HG03460 (cell line): ENCODE measurements around the gene PANK4.
"Not testable (repeated sequence)": the region's sequence is repeated elsewhere in the genome, so short reads cannot be mapped to it uniquely, and the experiment has no call there.

Source experiments
- ATAC-seq: cut with Tn5 transposase; IDR thresholded peaks from one replicate; pipeline ENCODE4 v1.9.1; 2021; ENCODE audit not compliant: unreplicated experiment

The PANK4 gene

GRCh38 chr1:2525920-2526823 is at the start of gene PANK4:
Gene PANK4 (minus strand): TSS chr1:2526596. CDS start chr1:2526587, 9 bp downstream.
- ATAC-seq, result peak; percentile 76

DNA sequence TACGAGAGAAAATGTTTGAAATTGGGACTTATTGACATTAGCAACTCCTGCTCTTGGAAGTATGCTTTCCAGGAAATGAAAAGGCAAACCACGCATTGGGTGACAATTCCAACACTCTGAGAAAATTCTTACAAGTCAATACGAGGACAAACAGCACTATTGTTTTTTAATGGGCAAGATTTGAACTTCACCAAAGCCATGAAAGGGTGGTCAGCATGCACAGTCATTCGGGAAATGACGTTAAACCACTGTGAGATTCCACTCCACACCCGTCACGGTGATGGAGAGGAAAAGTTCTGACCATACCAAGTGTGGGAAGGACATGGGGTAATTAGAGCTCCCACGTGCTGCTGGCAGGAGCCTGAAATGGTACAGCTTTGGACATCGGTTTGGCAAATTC is 48.0 kb upstream of the PANK4 start:
- ATAC-seq, result no peak

DNA sequence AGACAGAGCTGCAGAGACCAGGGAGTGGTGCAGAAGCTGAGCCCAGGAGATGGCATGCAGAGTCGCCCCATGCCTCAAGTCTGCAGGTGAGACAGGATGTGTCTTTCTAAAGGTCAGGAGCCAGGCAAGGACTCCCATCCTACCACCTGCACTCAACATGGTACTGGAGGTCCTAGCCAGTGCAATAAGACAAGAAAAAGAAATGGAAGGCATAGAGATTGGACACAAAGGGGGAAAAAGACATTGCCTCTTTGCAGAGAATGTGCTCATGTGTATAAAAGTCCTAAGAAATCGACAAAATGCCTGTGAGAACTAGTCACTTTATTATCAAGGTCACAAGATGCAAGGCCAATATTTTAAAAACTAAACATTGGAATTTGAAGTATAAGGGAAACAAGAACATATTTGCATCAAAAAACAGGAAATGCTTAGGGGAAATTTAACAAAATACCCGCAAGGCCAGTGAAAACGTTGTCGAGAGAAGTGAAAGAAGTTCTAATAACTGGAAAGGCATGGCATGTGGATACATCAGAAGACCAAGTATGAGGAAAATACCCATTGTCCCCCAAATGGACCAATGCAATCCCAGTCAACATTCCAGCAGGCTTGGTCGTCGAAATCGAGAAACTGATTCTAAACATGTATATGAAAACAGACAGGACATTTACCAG is 47.0 kb upstream of the PANK4 start:
- ATAC-seq, result no peak

- ATAC-seq, result no peak
Observed at GRCh38 chr1:2571348-2571747, 45.0 kb upstream of the PANK4 start.

- no peak for ATAC-seq
Observed at GRCh38 chr1:2570332-2570731, 43.9 kb upstream of the PANK4 start.

GRCh38 chr1:2569703-2570102 is 43.3 kb upstream of the PANK4 start:
- ATAC-seq, result not testable (repeated sequence)

DNA sequence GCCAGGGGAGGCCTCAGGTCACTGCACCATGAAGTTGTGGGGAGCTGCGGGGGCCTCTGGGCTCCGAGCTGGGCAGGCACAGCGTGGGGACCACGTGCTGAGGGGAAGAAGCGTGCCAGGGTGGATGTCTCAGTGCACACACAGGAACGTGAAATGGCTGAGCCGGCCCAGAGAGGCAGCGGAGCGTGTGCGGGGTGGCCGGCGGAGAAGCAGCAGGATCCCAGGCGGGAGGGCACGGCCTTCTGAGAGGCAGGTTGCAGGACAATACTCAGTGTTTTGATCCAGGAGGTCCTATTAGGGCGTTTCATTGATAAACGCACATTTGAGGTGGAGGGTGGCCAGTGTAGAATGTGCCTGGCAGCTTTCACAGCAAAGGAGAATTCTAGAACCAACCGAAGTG is 42.7 kb upstream of the PANK4 start:
- no peak for ATAC-seq

GRCh38 chr1:2568187-2568816 is 41.9 kb upstream of the PANK4 start:
- not testable (repeated sequence) for ATAC-seq

DNA sequence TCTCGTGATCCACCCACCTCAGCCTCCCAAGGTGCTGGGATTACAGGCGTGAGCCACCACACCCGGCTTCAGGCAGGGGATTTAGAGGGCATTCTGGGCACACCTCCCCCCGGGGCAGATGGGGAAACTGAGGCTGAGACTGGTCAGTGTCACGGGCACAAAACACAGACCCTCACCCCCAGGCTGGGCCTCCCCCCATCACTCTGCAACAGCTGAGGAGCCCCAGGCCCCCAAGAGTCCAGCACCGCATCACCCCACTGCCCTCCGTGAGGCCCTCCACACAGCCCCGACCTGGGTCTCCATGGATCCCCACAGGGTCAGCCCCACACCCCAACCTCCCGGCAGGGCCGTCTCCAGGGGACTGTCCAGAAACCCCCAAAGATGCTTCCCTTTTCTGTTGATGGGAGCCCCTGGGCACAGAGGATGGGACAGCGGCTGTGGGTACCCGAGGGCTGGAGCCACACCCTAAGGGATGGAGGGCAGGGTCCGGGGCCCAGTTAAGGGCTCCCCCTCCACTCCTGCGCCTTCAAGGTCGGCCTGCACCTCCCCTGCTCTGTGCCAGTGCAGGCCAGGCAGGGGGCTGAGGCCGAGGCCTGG is 40.8 kb upstream of the PANK4 start:
- no peak for ATAC-seq

DNA sequence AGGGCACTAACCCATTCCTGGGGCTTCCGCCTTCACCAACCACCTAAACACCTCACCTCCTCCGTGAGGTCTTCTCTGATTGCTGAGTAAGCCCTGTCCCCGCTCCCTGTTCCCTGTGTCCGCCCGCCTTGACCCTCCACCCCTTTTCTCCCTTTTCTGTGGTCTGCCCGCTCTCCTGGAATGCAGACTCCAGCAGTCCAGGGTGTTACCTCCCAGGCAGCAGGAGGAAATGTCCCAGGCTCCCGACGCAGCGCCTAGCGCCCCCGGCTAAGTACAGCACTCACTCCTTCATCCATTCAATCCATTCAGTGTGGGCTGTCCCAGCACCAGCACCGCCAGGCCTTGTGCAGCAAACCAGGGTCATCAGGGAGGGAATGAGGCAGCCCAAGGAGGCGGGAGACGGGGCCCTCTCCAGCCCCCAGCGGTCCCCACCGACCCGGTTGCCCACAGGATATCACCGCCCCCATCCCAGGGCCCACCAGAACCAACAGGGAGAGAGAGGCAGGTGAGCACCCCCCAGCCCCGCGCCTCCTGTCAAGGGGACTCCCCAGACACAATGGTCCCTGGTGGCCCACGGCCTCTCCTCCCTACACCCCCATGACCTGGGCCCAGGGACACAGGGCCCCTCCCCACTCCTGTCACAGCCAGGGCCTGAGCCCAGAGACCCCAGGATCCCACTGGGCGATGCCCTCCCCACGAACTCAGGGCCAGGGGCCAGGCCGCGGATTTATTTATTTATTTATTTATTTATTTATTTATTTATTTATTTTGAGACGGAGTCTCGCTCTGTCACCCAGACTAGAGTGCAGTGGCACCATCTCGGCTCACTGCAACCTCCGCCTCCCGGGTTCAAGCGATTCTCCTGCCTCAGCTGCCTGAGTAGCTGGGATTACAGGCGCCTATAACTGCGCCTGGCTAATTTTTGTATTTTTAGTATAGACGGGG is 40.0 kb upstream of the PANK4 start:
- ATAC-seq, result no peak

DNA sequence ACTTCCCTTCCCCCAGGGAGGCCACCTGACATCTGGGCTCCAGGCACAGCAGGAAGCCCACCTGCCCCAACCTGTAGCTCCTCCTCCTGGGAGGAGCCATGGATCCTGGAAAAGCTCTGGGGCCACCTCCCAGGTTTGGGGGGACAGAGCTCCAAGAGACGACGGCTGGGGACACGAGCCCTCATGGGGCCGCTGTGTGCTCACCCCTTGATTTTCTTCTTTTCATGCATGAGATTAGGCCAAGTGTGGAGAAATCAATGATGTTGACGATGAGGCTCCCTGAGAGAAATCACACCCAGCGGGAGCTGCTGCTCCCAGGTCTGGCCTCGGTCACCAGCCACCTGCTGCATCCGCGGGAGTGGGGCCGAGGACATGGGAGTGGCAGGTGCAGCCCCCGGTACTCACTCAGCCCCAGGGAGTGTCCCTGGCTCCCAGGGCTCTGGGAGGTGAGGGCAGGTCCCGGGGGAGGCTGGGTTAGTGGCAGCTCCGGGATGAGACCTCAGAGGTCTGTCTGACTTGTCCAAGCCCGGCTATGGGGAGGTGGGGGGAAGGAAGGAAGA is 38.5 kb upstream of the PANK4 start:
- no peak for ATAC-seq

DNA sequence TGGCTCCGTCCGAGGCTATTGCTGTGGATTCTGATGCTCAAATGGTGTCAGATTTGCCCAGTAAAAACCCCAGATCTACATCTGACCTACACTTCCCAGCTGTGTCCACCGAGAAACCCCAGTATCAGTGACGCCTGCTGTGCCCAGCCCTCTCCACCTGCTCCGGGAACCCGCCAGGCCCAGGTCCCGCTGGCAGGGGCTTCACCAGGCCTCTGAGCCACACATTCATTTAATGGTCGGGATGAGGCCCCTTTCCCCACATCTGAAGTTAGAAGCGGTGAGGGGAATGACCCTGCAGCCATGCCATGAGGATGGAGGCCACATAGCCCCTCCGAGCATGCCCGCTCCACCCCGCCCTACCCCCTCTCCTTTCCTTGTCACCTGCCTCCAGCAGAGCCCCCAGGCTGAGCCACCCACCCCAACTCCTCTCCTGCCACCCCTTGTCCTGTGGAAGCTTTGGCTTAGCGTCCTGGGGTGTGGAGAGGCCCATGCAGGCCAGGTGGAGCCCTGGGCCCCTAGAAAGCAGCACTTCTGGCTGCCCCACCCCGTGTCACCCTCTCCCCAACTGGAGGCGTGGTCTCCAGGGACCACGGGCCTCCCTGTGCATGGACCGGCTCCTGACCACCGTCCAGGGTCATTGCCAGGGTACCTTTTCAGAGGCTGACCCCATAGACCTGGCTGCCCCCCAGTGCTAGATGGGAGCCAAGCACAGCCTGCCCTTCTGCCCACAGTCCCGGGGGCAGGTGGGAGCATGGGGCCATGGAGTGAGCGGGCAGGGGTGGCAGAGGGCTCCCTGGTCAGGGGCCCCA is 37.8 kb upstream of the PANK4 start:
- ATAC-seq, result no peak

DNA sequence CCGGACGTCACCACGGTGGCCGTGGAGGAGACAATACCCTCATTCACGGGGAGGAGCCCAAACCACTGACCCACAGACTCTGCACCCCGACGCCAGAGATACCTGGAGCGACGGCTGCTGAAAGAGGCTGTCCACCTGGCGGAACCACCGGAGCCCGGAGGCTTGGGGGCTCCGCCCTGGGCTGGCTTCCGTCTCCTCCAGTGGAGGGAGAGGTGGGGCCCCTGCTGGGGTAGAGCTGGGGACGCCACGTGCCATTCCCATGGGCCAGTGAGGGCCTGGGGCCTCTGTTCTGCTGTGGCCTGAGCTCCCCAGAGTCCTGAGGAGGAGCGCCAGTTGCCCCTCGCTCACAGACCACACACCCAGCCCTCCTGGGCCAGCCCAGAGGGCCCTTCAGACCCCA is 36.8 kb upstream of the PANK4 start:
- ATAC-seq, result no peak

- ATAC-seq, result no peak
Observed at GRCh38 chr1:2561898-2562895, 35.8 kb upstream of the PANK4 start.

DNA sequence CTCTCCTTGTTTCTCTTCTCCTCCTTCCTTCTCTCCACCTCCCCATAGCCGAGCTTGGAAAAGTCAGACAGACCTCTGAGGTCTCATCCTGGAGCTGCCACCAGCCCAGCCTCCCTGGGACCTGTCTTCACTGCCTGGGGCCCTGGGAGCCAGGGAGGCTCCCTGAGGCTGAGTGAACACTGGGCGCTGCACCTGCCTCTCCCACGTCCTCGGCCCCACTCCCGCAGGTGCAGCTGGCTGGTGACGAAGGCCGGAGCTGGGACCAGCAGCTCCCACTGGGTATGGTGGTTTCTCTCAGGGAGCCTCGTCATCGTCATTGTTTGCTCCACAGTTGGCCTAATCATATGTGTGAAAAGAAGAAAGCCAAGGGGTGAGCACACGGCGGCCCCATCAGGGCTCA is 35.0 kb upstream of the PANK4 start:
- ATAC-seq, result no peak

DNA sequence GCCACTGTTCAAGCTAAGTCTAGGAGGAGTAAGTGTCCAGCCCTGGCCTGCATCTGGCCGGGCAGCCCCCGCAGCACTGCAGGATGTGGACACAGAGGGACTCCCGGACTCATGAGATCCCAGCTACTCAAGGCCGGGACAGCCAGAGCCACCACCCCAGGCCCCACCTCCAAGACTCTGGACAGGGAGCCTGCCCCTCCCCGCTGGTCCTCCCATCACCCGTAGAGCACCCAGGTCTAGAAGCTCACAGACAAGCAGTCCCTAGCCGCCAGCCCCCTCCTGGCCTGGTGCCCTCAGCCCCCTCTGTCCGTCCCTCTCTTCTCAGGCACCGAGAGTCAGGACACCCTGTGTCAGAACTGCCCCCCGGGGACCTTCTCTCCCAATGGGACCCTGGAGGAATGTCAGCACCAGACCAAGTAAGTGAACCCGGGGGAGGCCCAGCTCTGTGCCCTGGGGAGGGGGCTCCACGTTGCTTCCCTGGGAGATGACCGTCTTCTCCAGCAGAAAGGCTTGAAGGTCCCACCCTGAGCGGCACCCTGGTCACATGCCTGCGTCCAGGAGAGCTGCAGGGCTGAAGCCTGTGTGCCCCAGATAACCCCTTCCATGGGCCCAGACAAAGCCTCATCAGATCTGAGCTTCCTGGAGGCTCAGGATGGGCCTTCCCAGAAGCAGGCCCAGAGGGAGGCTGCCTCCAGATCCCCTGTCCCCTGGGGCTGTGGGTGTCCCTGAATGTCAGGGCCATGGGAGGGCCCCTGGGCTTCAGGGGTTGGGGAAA is 34.1 kb upstream of the PANK4 start:
- ATAC-seq, result no peak
